Measurements from ENCODE around the gene GPR156.

The GPR156 gene

GRCh38 chr3:120145542-120146285 lies 139.3 kb downstream of the GPR156 start:
- FAIRE-seq: no peak
- DNase-seq (ENCODE audit: insufficient read length, low spot score): no peak
- TF ChIP-seq CTCF (IDR thresholded peaks at IDR 0.05; ENCODE audit: insufficient read depth, missing control alignments): no peak

GRCh38 chr3:120144267-120144666 lies 140.8 kb downstream of the GPR156 start:
- FAIRE-seq (no peak), DNase-seq (ENCODE audit: insufficient read length, low spot score) (no peak)
- TF ChIP-seq CTCF (IDR thresholded peaks at IDR 0.05; ENCODE audit: insufficient read depth, missing control alignments): no peak

- TF ChIP-seq CTCF (IDR thresholded peaks at IDR 0.05; ENCODE audit: insufficient read depth, missing control alignments): no peak
- DNase-seq (ENCODE audit: insufficient read length, low spot score): no peak
- no peak for FAIRE-seq
These were observed 141.3 kb downstream of the GPR156 start for GRCh38 chr3:120143676-120144075.

- DNase-seq (ENCODE audit: insufficient read length, low spot score) (no peak), FAIRE-seq (no peak)
- TF ChIP-seq CTCF (IDR thresholded peaks at IDR 0.05; ENCODE audit: insufficient read depth, missing control alignments): no peak
These were observed 142.8 kb downstream of the GPR156 start for GRCh38 chr3:120142236-120142635.

GRCh38 chr3:120140098-120140742 lies 144.8 kb downstream of the GPR156 start:
- FAIRE-seq (no peak), DNase-seq (ENCODE audit: insufficient read length, low spot score) (no peak)
- no peak for TF ChIP-seq CTCF (IDR thresholded peaks at IDR 0.05; ENCODE audit: insufficient read depth, missing control alignments)

- DNase-seq (ENCODE audit: insufficient read length, low spot score): no peak
- FAIRE-seq: no peak
- no peak for TF ChIP-seq CTCF (IDR thresholded peaks at IDR 0.05; ENCODE audit: insufficient read depth, missing control alignments)
These were observed 145.9 kb downstream of the GPR156 start for GRCh38 chr3:120139140-120139539.

- FAIRE-seq (no peak), DNase-seq (ENCODE audit: insufficient read length, low spot score) (no peak)
- TF ChIP-seq CTCF (IDR thresholded peaks at IDR 0.05; ENCODE audit: insufficient read depth, missing control alignments): no peak
These were observed 147.5 kb downstream of the GPR156 start for GRCh38 chr3:120137548-120137947.
